ENCODE results near the gene ITGA2B.
A peak's percentile ranks its signal among the peaks of the same experiment; 100 is the strongest.

Gene ITGA2B

DNA sequence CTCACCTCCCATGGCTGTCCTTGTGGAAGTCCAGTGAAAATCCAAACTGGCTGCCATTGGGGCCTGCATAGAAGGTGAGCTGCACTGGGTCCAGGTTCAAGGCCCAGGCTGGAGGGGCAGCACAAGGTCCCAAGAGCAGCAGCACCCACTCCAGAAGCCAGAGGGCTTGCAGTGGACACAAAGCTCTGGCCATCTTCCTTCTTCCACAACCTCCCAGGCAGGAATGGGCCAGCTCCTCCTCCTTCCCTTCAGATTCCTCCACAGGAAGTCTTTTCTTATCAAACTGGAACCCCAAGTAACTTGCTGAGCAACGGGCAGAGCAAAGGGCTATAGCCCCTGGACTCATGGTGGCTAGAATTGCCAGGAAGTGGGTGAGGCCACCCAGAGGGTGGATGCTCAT lies at the start of gene ITGA2B:
ITGA2B (minus strand) TSS at position 369 of the 400 bp plus-strand sequence; CDS start at position 193, 176 bp downstream.
- peaks cover 21% of the 10 kb centered on the region for H3K27me3 Mint-ChIP-seq (ENCODE audit: low read depth)
- no peak within 1 kb of the TSS for H3K27ac Mint-ChIP-seq
- TF ChIP-seq, protein P1, sequence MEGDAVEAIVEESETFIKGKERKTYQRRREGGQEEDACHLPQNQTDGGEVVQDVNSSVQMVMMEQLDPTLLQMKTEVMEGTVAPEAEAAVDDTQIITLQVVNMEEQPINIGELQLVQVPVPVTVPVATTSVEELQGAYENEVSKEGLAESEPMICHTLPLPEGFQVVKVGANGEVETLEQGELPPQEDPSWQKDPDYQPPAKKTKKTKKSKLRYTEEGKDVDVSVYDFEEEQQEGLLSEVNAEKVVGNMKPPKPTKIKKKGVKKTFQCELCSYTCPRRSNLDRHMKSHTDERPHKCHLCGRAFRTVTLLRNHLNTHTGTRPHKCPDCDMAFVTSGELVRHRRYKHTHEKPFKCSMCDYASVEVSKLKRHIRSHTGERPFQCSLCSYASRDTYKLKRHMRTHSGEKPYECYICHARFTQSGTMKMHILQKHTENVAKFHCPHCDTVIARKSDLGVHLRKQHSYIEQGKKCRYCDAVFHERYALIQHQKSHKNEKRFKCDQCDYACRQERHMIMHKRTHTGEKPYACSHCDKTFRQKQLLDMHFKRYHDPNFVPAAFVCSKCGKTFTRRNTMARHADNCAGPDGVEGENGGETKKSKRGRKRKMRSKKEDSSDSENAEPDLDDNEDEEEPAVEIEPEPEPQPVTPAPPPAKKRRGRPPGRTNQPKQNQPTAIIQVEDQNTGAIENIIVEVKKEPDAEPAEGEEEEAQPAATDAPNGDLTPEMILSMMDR (IDR thresholded peaks at IDR 0.05; ENCODE audit: unreplicated experiment in 3 of 3) = no peak
- peak within 1 kb of the TSS in 1 of 3 experiments; percentile 14 for H3K4me3 Mint-ChIP-seq
- no peaks in the 10 kb centered on the region for H3K9me3 Mint-ChIP-seq
- H3K4me1 Mint-ChIP-seq = peaks cover 4% of the 10 kb centered on the region
- H3K36me3 Mint-ChIP-seq (ENCODE audit: low read depth) = peaks cover 5% of the 10 kb centered on the region

DNA sequence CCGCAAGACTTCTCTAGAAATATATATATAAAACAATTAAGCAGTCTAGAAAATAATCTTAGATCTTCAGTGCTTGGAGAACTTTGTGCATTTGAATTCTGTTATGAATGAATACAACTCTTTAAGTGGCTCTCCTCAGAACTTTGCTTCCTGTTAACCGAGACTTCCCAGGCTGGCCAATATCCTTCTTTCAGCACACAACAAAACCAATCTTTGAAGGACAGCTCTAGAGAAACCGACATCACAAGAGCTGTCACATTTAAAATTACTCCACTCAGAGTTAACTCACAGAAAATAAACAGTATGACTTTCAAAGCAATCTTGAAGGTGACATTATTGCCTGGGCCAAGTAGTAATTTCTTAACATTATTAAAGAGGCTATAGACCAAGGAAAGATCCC lies 49.7 kb upstream of the ITGA2B start:
- H3K4me3 Mint-ChIP-seq = no peak overlapping the region

DNA sequence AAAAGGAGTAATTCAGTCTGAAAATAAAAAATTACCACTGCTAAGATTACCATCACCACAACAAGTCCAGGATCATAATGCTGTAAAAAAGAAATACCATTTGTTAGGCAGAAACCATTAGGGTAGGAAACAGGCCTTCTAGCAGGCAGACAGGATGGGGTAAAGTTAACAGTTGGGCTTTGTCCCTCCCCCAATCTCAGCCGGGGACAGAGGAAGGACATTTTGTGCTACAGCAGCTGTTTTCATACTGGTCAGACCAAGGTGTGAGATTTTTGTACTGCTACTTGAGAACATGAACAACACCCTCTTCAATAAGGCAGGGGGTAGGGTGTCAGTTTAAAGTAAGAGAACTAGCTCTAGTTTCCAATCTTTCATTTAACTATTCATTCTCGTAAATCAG lies 49.2 kb upstream of the ITGA2B start:
- Mint-ChIP-seq H3K4me3 (no peak overlapping the region), H3K9me3 (no peaks in the 10 kb centered on the region), H3K36me3 (ENCODE audit: low read depth) (peaks cover 27% of the 10 kb centered on the region), H3K27me3 (ENCODE audit: low read depth) (no peaks in the 10 kb centered on the region), H3K27ac (peak overlapping the region; percentile 24 to 62 (median 31)), H3K4me1 (peaks cover 13% of the 10 kb centered on the region)
- TF ChIP-seq, protein P1 (IDR thresholded peaks at IDR 0.05; ENCODE audit: unreplicated experiment in 3 of 3) = no peak

More for the DNA sequence above, 49.7 kb upstream of the ITGA2B start:
- Mint-ChIP-seq H3K4me1 (peaks cover 13% of the 10 kb centered on the region), H3K36me3 (ENCODE audit: low read depth) (peaks cover 23% of the 10 kb centered on the region), H3K27me3 (ENCODE audit: low read depth) (no peaks in the 10 kb centered on the region), H3K27ac (peak overlapping the region in 2 of 3 experiments; percentile 23 to 31), H3K9me3 (no peaks in the 10 kb centered on the region)
- TF ChIP-seq, protein P1 (IDR thresholded peaks at IDR 0.05; ENCODE audit: unreplicated experiment in 3 of 3) = no peak

DNA sequence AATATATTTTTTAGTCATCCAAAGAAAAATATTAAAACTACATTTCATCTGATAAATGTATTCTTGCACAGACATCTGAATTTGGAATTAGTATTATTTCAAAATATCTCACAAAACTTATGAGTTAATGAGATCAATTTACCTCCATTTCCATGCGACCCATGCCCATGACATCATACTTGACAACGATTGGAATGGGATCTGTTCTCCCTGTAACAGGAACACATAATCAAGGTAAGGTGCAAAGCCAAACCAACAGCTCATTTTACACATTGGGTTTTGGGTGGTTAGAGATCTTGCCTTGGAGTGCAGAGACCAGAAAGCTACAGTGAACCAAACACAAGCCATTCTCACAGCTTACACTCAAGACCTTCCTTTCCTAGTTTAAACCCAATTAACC lies 46.9 kb upstream of the ITGA2B start:
- Mint-ChIP-seq H3K36me3 (ENCODE audit: low read depth) (peaks cover 48% of the 10 kb centered on the region), H3K4me1 (peaks cover 13% of the 10 kb centered on the region), H3K4me3 (no peak overlapping the region), H3K27me3 (ENCODE audit: low read depth) (no peaks in the 10 kb centered on the region), H3K9me3 (no peaks in the 10 kb centered on the region), H3K27ac (no peak overlapping the region)
- TF ChIP-seq, protein P1 (IDR thresholded peaks at IDR 0.05; ENCODE audit: unreplicated experiment in 3 of 3) = no peak

DNA sequence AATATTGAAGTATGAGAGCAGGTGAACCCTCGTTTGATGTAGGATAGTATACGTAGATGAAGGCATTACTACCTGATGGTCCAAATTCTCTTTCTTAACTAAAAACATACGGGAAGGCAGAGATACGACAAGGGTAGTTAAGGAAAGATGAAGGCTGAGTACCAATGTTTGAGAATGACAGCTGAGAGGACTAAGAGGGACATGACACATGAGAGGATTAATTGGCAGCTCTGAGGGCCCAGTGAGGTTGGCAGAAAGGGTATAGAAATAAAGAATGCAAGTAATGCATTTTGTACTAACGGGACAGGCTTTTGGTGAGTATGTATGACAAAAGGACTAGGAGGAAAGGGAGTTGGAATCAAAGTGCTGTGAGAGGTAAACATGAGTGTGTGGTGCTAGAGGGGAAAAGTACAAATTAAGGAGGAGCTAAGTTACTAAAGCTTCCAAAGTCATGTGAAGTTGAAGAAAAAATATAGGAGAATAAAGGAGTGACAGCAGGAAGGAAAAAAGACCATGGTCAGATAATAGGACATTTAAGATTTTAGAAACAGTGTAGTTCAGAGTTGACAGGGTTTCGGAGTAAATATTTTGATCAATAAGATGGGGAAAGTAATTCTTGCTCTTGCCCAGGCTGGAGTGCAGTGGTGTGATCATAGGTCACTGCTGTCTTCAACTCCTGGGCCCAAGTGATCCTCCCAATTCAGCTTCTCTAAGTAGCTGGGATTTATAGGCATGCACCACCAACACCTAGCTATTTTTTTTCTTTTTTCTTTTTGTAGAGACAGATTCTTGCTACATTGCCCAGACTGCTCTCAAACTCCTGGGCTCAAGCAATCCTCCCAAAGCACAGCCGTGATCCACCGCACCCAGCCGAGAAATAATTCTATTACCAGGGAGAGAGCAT lies 43.1 kb upstream of the ITGA2B start:
- Mint-ChIP-seq H3K9me3 (no peaks in the 10 kb centered on the region), H3K27me3 (ENCODE audit: low read depth) (no peaks in the 10 kb centered on the region), H3K36me3 (ENCODE audit: low read depth) (peaks cover 59% of the 10 kb centered on the region), H3K4me1 (no peaks in the 10 kb centered on the region), H3K4me3 (no peak overlapping the region), H3K27ac (peak overlapping the region in 2 of 3 experiments; percentile 2 to 9)
- TF ChIP-seq, protein P1 (IDR thresholded peaks at IDR 0.05; ENCODE audit: unreplicated experiment in 3 of 3) = no peak
